Nephron (organoid): Measurements from ENCODE around the gene MMP28.

Source experiments
- H3K27ac Mint-ChIP-seq, 3 experiments: 2 replicates each; pipeline ENCODE4 v1.8.0; 2020; ENCODE audit warnings: mixed read lengths in 3 of 3, mild to moderate bottlenecking in 2 of 3, moderate library complexity in 1 of 3
- H3K27me3 Mint-ChIP-seq: 2 replicates; pipeline ENCODE4 v1.8.0; 2021; ENCODE audit warnings: low read depth, mild to moderate bottlenecking, moderate library complexity, mixed read lengths
- H3K36me3 Mint-ChIP-seq: 2 replicates; pipeline ENCODE4 v1.8.0; 2020; ENCODE audit warnings: low read depth, mixed read lengths
- H3K4me1 Mint-ChIP-seq: 2 replicates; pipeline ENCODE4 v1.8.0; 2020; ENCODE audit warnings: mixed read lengths
- H3K4me3 Mint-ChIP-seq, 3 experiments: 2 replicates each; pipeline ENCODE4 v1.8.0; 2020; ENCODE audit warnings: mild to moderate bottlenecking in 3 of 3, mixed read lengths in 3 of 3, moderate library complexity in 2 of 3
- H3K9me3 Mint-ChIP-seq: 2 replicates; pipeline ENCODE4 v1.8.0; 2020; ENCODE audit warnings: mixed read lengths
- CTCF ChIP-seq, 3 experiments: fragments of 200-600 bp; sonication (generic); IDR thresholded peaks; one replicate each; pipeline ENCODE4 v1.5.0; 2021; ENCODE audit warnings: antibody characterized with exemption in 3 of 3; ENCODE audit not compliant: unreplicated experiment in 3 of 3

Gene MMP28

GRCh38 chr17:35750526-35751395 is 44.7 kb downstream of the MMP28 start:
- Mint-ChIP-seq H3K9me3 (no peaks in the 10 kb centered on the region), H3K27me3 (peaks cover 38% of the 10 kb centered on the region), H3K36me3 (no peaks in the 10 kb centered on the region), H3K4me1 (no peaks in the 10 kb centered on the region), H3K4me3 (peak overlapping the region in 1 of 3 experiments; percentile 60), H3K27ac (no peak overlapping the region)
- no peak for TF ChIP-seq CTCF (IDR thresholded peaks at IDR 0.05; ENCODE audit: unreplicated experiment in 3 of 3)

GRCh38 chr17:35749560-35750412 is 45.7 kb downstream of the MMP28 start:
- no peaks in the 10 kb centered on the region for H3K36me3 Mint-ChIP-seq
- no peak for TF ChIP-seq CTCF (IDR thresholded peaks at IDR 0.05; ENCODE audit: unreplicated experiment in 3 of 3)
- H3K4me3 Mint-ChIP-seq = peak overlapping the region in 2 of 3 experiments; percentile 32 to 60
- no peak overlapping the region for H3K27ac Mint-ChIP-seq
- H3K9me3 Mint-ChIP-seq = no peaks in the 10 kb centered on the region
- no peaks in the 10 kb centered on the region for H3K4me1 Mint-ChIP-seq
- peaks cover 38% of the 10 kb centered on the region for H3K27me3 Mint-ChIP-seq

GRCh38 chr17:35748979-35749378 is 46.5 kb downstream of the MMP28 start:
- Mint-ChIP-seq H3K4me3 (no peak overlapping the region), H3K27me3 (peaks cover 38% of the 10 kb centered on the region), H3K27ac (no peak overlapping the region), H3K36me3 (no peaks in the 10 kb centered on the region), H3K4me1 (no peaks in the 10 kb centered on the region), H3K9me3 (no peaks in the 10 kb centered on the region)
- TF ChIP-seq CTCF (IDR thresholded peaks at IDR 0.05; ENCODE audit: unreplicated experiment in 3 of 3) = no peak

- Mint-ChIP-seq H3K36me3 (no peaks in the 10 kb centered on the region), H3K27ac (no peak overlapping the region), H3K4me1 (peaks cover 5% of the 10 kb centered on the region), H3K27me3 (peaks cover 44% of the 10 kb centered on the region), H3K9me3 (no peaks in the 10 kb centered on the region), H3K4me3 (no peak overlapping the region)
- TF ChIP-seq CTCF (IDR thresholded peaks at IDR 0.05; ENCODE audit: unreplicated experiment in 3 of 3) = no peak
These were observed 47.0 kb downstream of the MMP28 start for GRCh38 chr17:35748341-35748841.

GRCh38 chr17:35747540-35748017 is 47.9 kb downstream of the MMP28 start:
- Mint-ChIP-seq H3K36me3 (no peaks in the 10 kb centered on the region), H3K4me3 (no peak overlapping the region), H3K9me3 (no peaks in the 10 kb centered on the region), H3K4me1 (peaks cover 5% of the 10 kb centered on the region), H3K27me3 (peaks cover 45% of the 10 kb centered on the region), H3K27ac (no peak overlapping the region)
- peak; percentile 85 to 89 (median 87) for TF ChIP-seq CTCF (IDR thresholded peaks at IDR 0.05; ENCODE audit: unreplicated experiment in 3 of 3)
